Natural killer cell (primary cell): Measurements from ENCODE around the gene ACOT7. TPM values are rescaled to one million over a fixed set of nuclear protein-coding genes. Genes with fewer than 3 reads are reported as not detected.

Source experiments
- ATAC-seq, 3 donors: fragments of 150-1000 bp in 2 of 3; fragments of 200-7000 bp in 1 of 3; cut with Tn5 transposase; 1 replicate in 1 of 3; 2 replicates in 2 of 3; pipeline ENCODE4 v1.10.0; 2021; ENCODE audit warnings: mild to moderate bottlenecking in 2 of 3, moderate library complexity in 2 of 3
- DNase-seq, 2 donors: peaks; one replicate each; pipeline versions ENCODE4 v3.0.0 to v3.0.0-alpha.2; 2013 to 2021; ENCODE audit warnings: mixed read lengths in 1 of 2
- H3K27ac ChIP-seq: one replicate; pipeline ENCODE4 v1.5.1; 2013; ENCODE audit warnings: mild to moderate bottlenecking, low read length
- H3K27me3 ChIP-seq: one replicate; pipeline ENCODE4 v1.6.1; 2013; ENCODE audit warnings: low read length; ENCODE audit not compliant: control insufficient read depth, insufficient read depth
- H3K36me3 ChIP-seq: one replicate; pipeline ENCODE4 v1.6.1; 2013; ENCODE audit warnings: low read length; ENCODE audit not compliant: control insufficient read depth, insufficient read depth
- H3K4me1 ChIP-seq: one replicate; pipeline ENCODE4 v1.6.1; 2013; ENCODE audit warnings: low read length; ENCODE audit not compliant: control insufficient read depth, insufficient read depth
- H3K4me3 ChIP-seq: one replicate; pipeline ENCODE4 v1.5.1; 2013; ENCODE audit warnings: low read length
- H3K9me3 ChIP-seq: one replicate; pipeline ENCODE4 v1.6.1; 2013; ENCODE audit warnings: low read length; ENCODE audit not compliant: control insufficient read depth, insufficient read depth
- H3K27ac Mint-ChIP-seq, 2 donors: one replicate each; pipeline ENCODE4 v1.8.0; 2022; ENCODE audit warnings: mild to moderate bottlenecking in 2 of 2, mixed read lengths in 2 of 2, moderate library complexity in 1 of 2
- H3K27me3 Mint-ChIP-seq, 2 donors: one replicate each; pipeline ENCODE4 v1.8.0; 2022; ENCODE audit warnings: low read depth in 2 of 2, mixed read lengths in 2 of 2
- H3K36me3 Mint-ChIP-seq: one replicate; pipeline ENCODE4 v1.8.0; 2022; ENCODE audit warnings: mixed read lengths
- H3K4me1 Mint-ChIP-seq, 2 donors: one replicate each; pipeline ENCODE4 v1.8.0; 2022; ENCODE audit warnings: mixed read lengths in 2 of 2
- H3K4me3 Mint-ChIP-seq: one replicate; pipeline ENCODE4 v1.8.0; 2022; ENCODE audit warnings: mild to moderate bottlenecking, moderate library complexity, mixed read lengths
- H3K9me3 Mint-ChIP-seq, 2 donors: one replicate each; pipeline ENCODE4 v1.8.0; 2022; ENCODE audit warnings: mixed read lengths in 2 of 2
- WGBS: methylation state at CpG from one replicate; pipeline ENCODE4 v1.1.7; 2013; ENCODE audit warnings: missing lambda C conversion rate; ENCODE audit not compliant: insufficient coverage; 5-methylcytosine and 5-hydroxymethylcytosine counted together
- intact Hi-C: fragments of 100-400 bp; cut with micrococcal nuclease; formaldehyde crosslinking; loops from one replicate; pipeline ENCODE4 v1.14.2; 2022
- total RNA-seq, 4 donors: library from RNA; stranded (reverse); fragments of 120-200 nt in 1 of 4; gene quantifications; one replicate each; pipeline versions ENCODE4 v1.2.3 to v1.2.4, GENCODE V29; 2013 to 2022
- TF ChIP-seq, protein P1 (sequence below): fragments of 200-600 bp; IDR thresholded peaks from one replicate; pipeline ENCODE4 v1.8.0; 2022; ENCODE audit warnings: antibody characterized with exemption

ACOT7 gene
- total RNA-seq, 3 donors from 2014 or later (not counting 1 experiment from before 2014, with no cell fraction given), result 11.5 to 16.9 (median 15.4) TPM

- Histone ChIP-seq H3K4me3 (no peak overlapping the region), H3K27me3 (no peaks in the 10 kb centered on the region), H3K4me1 (peaks cover 62% of the 10 kb centered on the region), H3K36me3 (no peaks in the 10 kb centered on the region), H3K9me3 (no peaks in the 10 kb centered on the region), H3K27ac (peak overlapping the region; percentile 81)
- Mint-ChIP-seq H3K4me3 (peak overlapping the region; percentile 82), H3K27ac (peak overlapping the region; percentile 90 to 91), H3K9me3 (no peaks in the 10 kb centered on the region), H3K4me1 (peaks cover 54 to 60% of the 10 kb centered on the region in 2 donors), H3K36me3 (no peaks in the 10 kb centered on the region), H3K27me3 (no peaks in the 10 kb centered on the region)
- DNase-seq (peak; percentile 43 to 49), ATAC-seq (peak; percentile 75 to 82 (median 78))
- 49% methylated on average over 14 of the region's 14 CpGs for WGBS
- intact Hi-C loops, result loop anchor here (1.0 kb wide), 1 partner anchor 34 kb away; no protein-coding TSS in a partner anchor
- TF ChIP-seq, protein P1, sequence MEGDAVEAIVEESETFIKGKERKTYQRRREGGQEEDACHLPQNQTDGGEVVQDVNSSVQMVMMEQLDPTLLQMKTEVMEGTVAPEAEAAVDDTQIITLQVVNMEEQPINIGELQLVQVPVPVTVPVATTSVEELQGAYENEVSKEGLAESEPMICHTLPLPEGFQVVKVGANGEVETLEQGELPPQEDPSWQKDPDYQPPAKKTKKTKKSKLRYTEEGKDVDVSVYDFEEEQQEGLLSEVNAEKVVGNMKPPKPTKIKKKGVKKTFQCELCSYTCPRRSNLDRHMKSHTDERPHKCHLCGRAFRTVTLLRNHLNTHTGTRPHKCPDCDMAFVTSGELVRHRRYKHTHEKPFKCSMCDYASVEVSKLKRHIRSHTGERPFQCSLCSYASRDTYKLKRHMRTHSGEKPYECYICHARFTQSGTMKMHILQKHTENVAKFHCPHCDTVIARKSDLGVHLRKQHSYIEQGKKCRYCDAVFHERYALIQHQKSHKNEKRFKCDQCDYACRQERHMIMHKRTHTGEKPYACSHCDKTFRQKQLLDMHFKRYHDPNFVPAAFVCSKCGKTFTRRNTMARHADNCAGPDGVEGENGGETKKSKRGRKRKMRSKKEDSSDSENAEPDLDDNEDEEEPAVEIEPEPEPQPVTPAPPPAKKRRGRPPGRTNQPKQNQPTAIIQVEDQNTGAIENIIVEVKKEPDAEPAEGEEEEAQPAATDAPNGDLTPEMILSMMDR, result no peak
Measured at GRCh38 chr1:6294080-6294889, 99.3 kb downstream of the ACOT7 start.

DNA sequence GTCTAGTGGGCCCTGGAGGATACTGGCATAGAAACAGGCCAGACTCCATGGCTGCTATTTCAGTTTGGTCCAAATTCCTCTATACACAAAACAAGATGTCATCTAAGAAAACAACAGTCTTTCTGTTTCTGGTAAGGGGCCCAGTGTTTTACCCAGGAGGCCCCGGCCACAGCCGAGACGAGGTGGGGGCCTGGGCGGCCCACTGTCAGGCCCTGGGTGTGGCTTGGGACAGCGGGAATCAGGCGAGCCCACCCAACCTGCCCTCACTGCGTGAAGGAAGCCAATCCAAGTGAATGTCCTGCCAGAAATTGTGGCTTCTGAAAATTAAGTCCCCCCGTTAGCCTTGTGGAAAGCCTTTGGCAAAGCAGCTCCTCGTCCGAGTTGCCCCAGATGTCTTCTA is 101.5 kb downstream of the ACOT7 start:
- no peaks in the 10 kb centered on the region for H3K9me3 ChIP-seq
- H3K4me3 ChIP-seq, result no peak overlapping the region
- no peaks in the 10 kb centered on the region for H3K36me3 ChIP-seq
- H3K27me3 Mint-ChIP-seq, result no peaks in the 10 kb centered on the region
- DNase-seq, result no peak
- WGBS, result 97% methylated on average over 10 of the region's 10 CpGs
- no peaks in the 10 kb centered on the region for H3K36me3 Mint-ChIP-seq
- H3K27ac Mint-ChIP-seq, result peak overlapping the region; percentile 81 to 90
- H3K4me1 Mint-ChIP-seq, result peaks cover 68 to 71% of the 10 kb centered on the region in 2 donors
- peak overlapping the region; percentile 35 for H3K4me3 Mint-ChIP-seq
- TF ChIP-seq, protein P1, result no peak
- no peaks in the 10 kb centered on the region for H3K9me3 Mint-ChIP-seq
- peak overlapping the region; percentile 51 for H3K27ac ChIP-seq
- no peaks in the 10 kb centered on the region for H3K27me3 ChIP-seq
- ATAC-seq, result no peak
- intact Hi-C loops, result no loop called here
- peaks cover 75% of the 10 kb centered on the region for H3K4me1 ChIP-seq

GRCh38 chr1:6288665-6289064 is 104.9 kb downstream of the ACOT7 start:
- ATAC-seq, result peak in 2 of 3 donors; percentile 24 to 44

More at GRCh38 chr1:6288665-6289064, 104.9 kb downstream of the ACOT7 start:
- TF ChIP-seq, protein P1, result no peak
- 48% methylated on average over 10 of the region's 10 CpGs for WGBS
- H3K36me3 Mint-ChIP-seq, result no peaks in the 10 kb centered on the region
- H3K27ac Mint-ChIP-seq, result peak overlapping the region; percentile 79 to 81
- peaks cover 44 to 46% of the 10 kb centered on the region in 2 donors for H3K4me1 Mint-ChIP-seq
- Histone ChIP-seq H3K4me1 (peaks cover 45% of the 10 kb centered on the region), H3K9me3 (no peaks in the 10 kb centered on the region), H3K27ac (peak overlapping the region; percentile 43), H3K4me3 (no peak overlapping the region), H3K27me3 (no peaks in the 10 kb centered on the region), H3K36me3 (no peaks in the 10 kb centered on the region)
- intact Hi-C loops, result no loop called here
- H3K27me3 Mint-ChIP-seq, result no peaks in the 10 kb centered on the region
- no peak for DNase-seq
- H3K4me3 Mint-ChIP-seq, result peak overlapping the region; percentile 40
- no peaks in the 10 kb centered on the region for H3K9me3 Mint-ChIP-seq
